IMR-90 (cell line): ENCODE results near the gene CSNK2A2.

Source experiments
- BHLHE40 ChIP-seq: fragments of 150-350 bp; IDR thresholded peaks from 2 replicates; pipeline ENCODE4 v1.6.1; 2016; ENCODE audit warnings: mild to moderate bottlenecking, low read depth, low read length
- CEBPB ChIP-seq: IDR thresholded peaks from 2 replicates; pipeline ENCODE4 v1.6.1; 2012; ENCODE audit warnings: low read depth, low read length, improper control_type of control experiment
- CHD1 ChIP-seq: IDR thresholded peaks from 2 replicates; pipeline ENCODE4 v1.6.1; 2012; ENCODE audit warnings: low read depth, low read length, improper control_type of control experiment
- CTCF ChIP-seq: conservative IDR thresholded peaks from 2 replicates; pipeline ENCODE4 v1.5.1; 2012; ENCODE audit warnings: mild to moderate bottlenecking, low read depth, low read length, improper control_type of control experiment
- ELK1 ChIP-seq: fragments of 150-350 bp; IDR thresholded peaks from 2 replicates; pipeline ENCODE4 v1.6.1; 2016; ENCODE audit warnings: low read depth, mild to moderate bottlenecking, low read length, moderate library complexity, borderline replicate concordance
- MAZ ChIP-seq: IDR thresholded peaks from 2 replicates; pipeline ENCODE4 v1.6.1; 2012; ENCODE audit warnings: low read depth, mild to moderate bottlenecking, low read length, improper control_type of control experiment, moderate library complexity, borderline replicate concordance
- MXI1 ChIP-seq: IDR thresholded peaks from 2 replicates; pipeline ENCODE4 v1.6.1; 2012; ENCODE audit warnings: low read depth, mild to moderate bottlenecking, low read length, moderate library complexity, borderline replicate concordance
- NFE2L2 ChIP-seq: fragments of 150-350 bp; IDR thresholded peaks from 2 replicates; pipeline ENCODE4 v1.6.1; 2016; ENCODE audit warnings: low read depth, mild to moderate bottlenecking, low read length
- POLR2A ChIP-seq: IDR thresholded peaks from 2 replicates; pipeline ENCODE4 v1.6.1; 2012; ENCODE audit warnings: mild to moderate bottlenecking, low read depth, low read length
- RAD21 ChIP-seq: IDR thresholded peaks from 2 replicates; pipeline ENCODE4 v1.6.1; 2012; ENCODE audit warnings: low read length, improper control_type of control experiment
- RCOR1 ChIP-seq: IDR thresholded peaks from 2 replicates; pipeline ENCODE4 v1.6.1; 2012; ENCODE audit warnings: mild to moderate bottlenecking, low read length, improper control_type of control experiment; ENCODE audit not compliant: insufficient replicate concordance
- RFX5 ChIP-seq: IDR thresholded peaks from 2 replicates; pipeline ENCODE4 v1.8.0; 2012; ENCODE audit warnings: low read depth, mild to moderate bottlenecking, low read length, moderate library complexity

GRCh38 chr16:58198803-58199411 lies 1.0 kb upstream of the CSNK2A2 start:
- TF ChIP-seq CTCF (no peak), POLR2A (no peak), CEBPB (no peak), RCOR1 (no peak), MXI1 (no peak), RAD21 (no peak), MAZ (no peak), BHLHE40 (no peak), RFX5 (no peak), ELK1 (no peak), NFE2L2 (no peak), CHD1 (no peak)
